Mammary epithelial cell (primary cell): ENCODE measurements around the gene ISOC2.

ENCODE experiments used
- EZH2 ChIP-seq: IDR thresholded peaks from 2 replicates; pipeline ENCODE4 v1.6.1; 2012; ENCODE audit warnings: low read length, inconsistent platforms, borderline replicate concordance
- TF ChIP-seq, protein P1 (sequence below), 2 donors: IDR thresholded peaks in 1 of 2; conservative IDR thresholded peaks in 1 of 2; 2 replicates each; pipeline ENCODE4 v1.5.1; 2011 to 2012; ENCODE audit warnings: inconsistent platforms in 2 of 2, low read length in 2 of 2, mild to moderate bottlenecking in 2 of 2, control low read depth in 1 of 2, low read depth in 1 of 2; ENCODE audit not compliant: insufficient read depth in 1 of 2; ENCODE audit errors: extremely low read depth in 1 of 2

DNA sequence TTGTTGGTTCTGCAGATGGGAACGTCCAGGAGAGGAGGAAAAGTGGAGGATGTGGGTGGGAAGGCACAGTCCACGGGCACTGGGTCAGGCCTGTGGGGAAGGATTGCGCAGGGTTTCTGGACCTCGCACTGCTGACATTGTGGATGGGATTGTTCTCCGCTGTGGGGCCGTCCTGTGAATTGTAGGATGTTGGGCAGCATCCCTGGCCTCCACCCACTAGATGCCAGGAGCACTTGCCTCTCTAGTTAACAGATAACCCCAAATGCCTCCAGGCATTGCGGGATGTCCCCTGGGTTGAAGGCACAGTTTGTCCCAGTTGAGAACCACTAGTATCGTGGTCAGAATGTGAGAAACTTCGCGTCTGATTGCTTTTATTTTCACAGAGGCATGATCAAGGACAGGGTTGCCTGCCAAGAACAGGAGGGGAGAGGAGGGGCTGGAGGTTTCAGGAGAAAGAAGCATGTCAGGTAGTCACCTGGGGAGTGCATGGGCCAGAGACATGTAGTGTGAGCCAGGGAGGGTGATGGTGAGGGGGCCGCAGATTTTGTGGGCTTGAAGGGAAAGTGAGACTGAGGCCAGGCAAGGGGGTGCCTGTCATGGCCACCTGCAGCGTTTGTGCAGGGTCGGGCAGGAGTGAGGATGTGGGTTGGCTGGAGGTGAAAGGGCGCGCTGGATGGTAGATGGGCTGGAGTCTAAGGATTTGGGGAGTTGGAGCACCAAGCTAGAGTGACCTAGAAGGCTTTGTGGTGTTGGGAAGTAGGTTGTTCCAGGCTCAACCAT, 18.2 kb upstream of the ISOC2 start:
- TF ChIP-seq, protein P1, sequence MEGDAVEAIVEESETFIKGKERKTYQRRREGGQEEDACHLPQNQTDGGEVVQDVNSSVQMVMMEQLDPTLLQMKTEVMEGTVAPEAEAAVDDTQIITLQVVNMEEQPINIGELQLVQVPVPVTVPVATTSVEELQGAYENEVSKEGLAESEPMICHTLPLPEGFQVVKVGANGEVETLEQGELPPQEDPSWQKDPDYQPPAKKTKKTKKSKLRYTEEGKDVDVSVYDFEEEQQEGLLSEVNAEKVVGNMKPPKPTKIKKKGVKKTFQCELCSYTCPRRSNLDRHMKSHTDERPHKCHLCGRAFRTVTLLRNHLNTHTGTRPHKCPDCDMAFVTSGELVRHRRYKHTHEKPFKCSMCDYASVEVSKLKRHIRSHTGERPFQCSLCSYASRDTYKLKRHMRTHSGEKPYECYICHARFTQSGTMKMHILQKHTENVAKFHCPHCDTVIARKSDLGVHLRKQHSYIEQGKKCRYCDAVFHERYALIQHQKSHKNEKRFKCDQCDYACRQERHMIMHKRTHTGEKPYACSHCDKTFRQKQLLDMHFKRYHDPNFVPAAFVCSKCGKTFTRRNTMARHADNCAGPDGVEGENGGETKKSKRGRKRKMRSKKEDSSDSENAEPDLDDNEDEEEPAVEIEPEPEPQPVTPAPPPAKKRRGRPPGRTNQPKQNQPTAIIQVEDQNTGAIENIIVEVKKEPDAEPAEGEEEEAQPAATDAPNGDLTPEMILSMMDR (conservative IDR thresholded peaks at IDR 0.05 in 1 of 2, IDR thresholded peaks at IDR 0.05 in 1 of 2; ENCODE audit: extremely low read depth in 1 of 2, insufficient read depth in 1 of 2, low read depth in 1 of 2, low read length in 2 of 2) = no peak
- TF ChIP-seq EZH2 = no peak
